H1 (cell line): ENCODE measurements around the gene FGF19. TPM values are rescaled to one million over a fixed set of nuclear protein-coding genes. Genes with fewer than 3 reads are reported as not detected.
A peak's percentile ranks its signal among the peaks of the same experiment; 100 is the strongest.

Source experiments
- CTCF ChIA-PET: fragments of 300-600 bp; sonication (Branson Sonifier 250); formaldehyde crosslinking; loops from one replicate; lab custom pipeline; 2021; ENCODE audit not compliant: partially characterized antibody; lab: Charles Lee
- POLR2A ChIA-PET: fragments of 300-600 bp; sonication (Branson Sonifier 250); formaldehyde crosslinking; loops from one replicate; lab custom pipeline; 2021; ENCODE audit warnings: inconsistent platforms; ENCODE audit not compliant: partially characterized antibody; lab: Charles Lee
- DNase-seq, 2 experiments: peaks; one replicate each; pipeline versions ENCODE4 v3.0.0 to v3.0.0-alpha.2; 2010 to 2022; ENCODE audit warnings: low spot score in 2 of 2, low read depth in 1 of 2, mixed read lengths in 1 of 2
- FAIRE-seq: peaks from 2 replicates; lab custom pipeline; 2011; peaks lifted over from hg19 to GRCh38; lab: Jason Lieb, UNC
- H2AFZ ChIP-seq: 2 replicates; pipeline ENCODE4 v1.8.1; 2012; ENCODE audit warnings: low read length, inconsistent platforms
- H2AK5ac ChIP-seq: 2 replicates; pipeline ENCODE4 v1.6.1; 2013; ENCODE audit warnings: low read depth, low read length
- H2BK120ac ChIP-seq: replicated peaks from 2 replicates; pipeline ENCODE3; 2013; ENCODE audit warnings: low read depth, low read length, inconsistent platforms
- H2BK12ac ChIP-seq: 2 replicates; pipeline ENCODE4 v1.6.1; 2013; ENCODE audit warnings: low read depth, low read length
- H2BK15ac ChIP-seq: 2 replicates; pipeline ENCODE4 v1.6.1; 2013; ENCODE audit warnings: low read length
- H2BK20ac ChIP-seq: 2 replicates; pipeline ENCODE4 v1.6.1; 2013; ENCODE audit warnings: low read length
- H2BK5ac ChIP-seq: 2 replicates; pipeline ENCODE4 v1.6.1; 2013; ENCODE audit warnings: low read depth, low read length
- H3K14ac ChIP-seq: 2 replicates; pipeline ENCODE4 v1.6.1; 2013; ENCODE audit warnings: inconsistent platforms; ENCODE audit not compliant: insufficient read length
- H3K18ac ChIP-seq: 2 replicates; pipeline ENCODE4 v1.6.1; 2013; ENCODE audit warnings: low read length; ENCODE audit errors: extremely low read depth
- H3K23ac ChIP-seq: 2 replicates; pipeline ENCODE4 v1.6.1; 2013; ENCODE audit warnings: inconsistent platforms; ENCODE audit not compliant: insufficient read length
- H3K23me2 ChIP-seq: 2 replicates; pipeline ENCODE4 v1.6.1; 2013; ENCODE audit warnings: low read depth, low read length
- H3K27ac ChIP-seq: 2 replicates; pipeline ENCODE4 v1.6.1; 2011; ENCODE audit warnings: low read depth, low read length, inconsistent platforms
- H3K27me3 ChIP-seq, 4 experiments: replicated peaks in 1 of 4; 1 replicate in 1 of 4; 2 replicates in 3 of 4; pipeline versions ENCODE4 v1.6.1 to v1.8.1; 2011 to 2013; ENCODE audit warnings: low read length in 3 of 4, mild to moderate bottlenecking in 3 of 4, inconsistent platforms in 2 of 4, mixed read lengths in 2 of 4, moderate library complexity in 1 of 4; ENCODE audit not compliant: control insufficient read depth in 3 of 4, insufficient read depth in 3 of 4; ENCODE audit errors: extremely low read depth in 1 of 4
- H3K36me3 ChIP-seq, 4 experiments: 2 replicates each; pipeline versions ENCODE4 v1.6.1 to v1.8.1; 2011 to 2013; ENCODE audit warnings: mild to moderate bottlenecking in 4 of 4, low read length in 3 of 4, moderate library complexity in 2 of 4, control low read depth in 1 of 4, inconsistent platforms in 1 of 4; ENCODE audit not compliant: insufficient read depth in 4 of 4, control insufficient read depth in 2 of 4
- H3K4ac ChIP-seq: replicated peaks from 2 replicates; pipeline ENCODE3; 2013; ENCODE audit warnings: low read length, low read depth, mixed read lengths, inconsistent platforms; ENCODE audit not compliant: insufficient read length
- H3K4me1 ChIP-seq, 4 experiments: replicated peaks in 1 of 4; 1 replicate in 1 of 4; 2 replicates in 3 of 4; pipeline versions ENCODE4 v1.6.1 to v1.8.1; 2011 to 2013; ENCODE audit warnings: low read length in 3 of 4, inconsistent platforms in 2 of 4, mixed read lengths in 1 of 4; ENCODE audit not compliant: insufficient read depth in 4 of 4, control insufficient read depth in 3 of 4
- H3K4me2 ChIP-seq, 2 experiments: 2 replicates each; pipeline versions ENCODE4 v1.6.1 to v1.8.1; 2011 to 2013; ENCODE audit warnings: low read depth in 2 of 2, low read length in 2 of 2, control low read depth in 1 of 2, inconsistent platforms in 1 of 2, mild to moderate bottlenecking in 1 of 2; ENCODE audit not compliant: insufficient read depth in 1 of 2
- H3K4me3 ChIP-seq, 4 experiments: fragments of 200-600, 300-600 bp in 1 of 4; sonication (generic), shearing (Covaris generic), sonication (Bioruptor Twin) in 1 of 4; 2 replicates each; pipeline versions ENCODE4 v1.5.1 to v1.8.1; 2011 to 2016; ENCODE audit warnings: low read length in 4 of 4, low read depth in 3 of 4, control low read depth in 2 of 4, inconsistent platforms in 2 of 4, mild to moderate bottlenecking in 2 of 4, mixed read lengths in 1 of 4, moderate library complexity in 1 of 4; ENCODE audit not compliant: insufficient read depth in 2 of 4; ENCODE audit errors: extremely low read depth in 1 of 4
- H3K56ac ChIP-seq: replicated peaks from 2 replicates; pipeline ENCODE3; 2013; ENCODE audit warnings: low read depth, mild to moderate bottlenecking, mixed read lengths, low read length, inconsistent platforms; ENCODE audit not compliant: insufficient read length
- H3K79me1 ChIP-seq: 2 replicates; pipeline ENCODE4 v1.6.1; 2013; ENCODE audit warnings: low read depth, low read length, control low read depth
- H3K79me2 ChIP-seq, 2 experiments: 2 replicates each; pipeline versions ENCODE4 v1.6.1 to v1.8.1; 2012 to 2013; ENCODE audit warnings: low read length in 2 of 2, mild to moderate bottlenecking in 2 of 2, inconsistent platforms in 1 of 2; ENCODE audit not compliant: insufficient read depth in 2 of 2, control insufficient read depth in 1 of 2
- H3K9ac ChIP-seq, 4 experiments: replicated peaks in 1 of 4; 1 replicate in 1 of 4; 2 replicates in 3 of 4; pipeline versions ENCODE4 v1.6.1 to v1.8.1; 2011 to 2013; ENCODE audit warnings: low read depth in 3 of 4, low read length in 3 of 4, control low read depth in 2 of 4, mild to moderate bottlenecking in 2 of 4, moderate library complexity in 2 of 4, inconsistent platforms in 1 of 4; ENCODE audit errors: extremely low read depth in 1 of 4
- H3K9me3 ChIP-seq, 2 experiments: 2 replicates each; pipeline versions ENCODE4 v1.6.1 to v1.8.1; 2012 to 2013; ENCODE audit warnings: mild to moderate bottlenecking in 2 of 2, moderate library complexity in 2 of 2, control low read depth in 1 of 2, inconsistent platforms in 1 of 2, low read depth in 1 of 2, low read length in 1 of 2, mixed read lengths in 1 of 2; ENCODE audit not compliant: insufficient read depth in 2 of 2
- H4K20me1 ChIP-seq, 2 experiments: replicated peaks in 1 of 2; 2 replicates each; pipeline versions ENCODE3 to v1.8.1; 2011 to 2013; ENCODE audit warnings: inconsistent platforms in 2 of 2, low read length in 2 of 2, mild to moderate bottlenecking in 1 of 2; ENCODE audit not compliant: insufficient read depth in 2 of 2, control insufficient read depth in 1 of 2
- H4K5ac ChIP-seq: 2 replicates; pipeline ENCODE4 v1.6.1; 2013; ENCODE audit warnings: low read length, low read depth, mixed read lengths, inconsistent platforms; ENCODE audit not compliant: insufficient read length
- H4K8ac ChIP-seq: 2 replicates; pipeline ENCODE4 v1.8.0; 2013; ENCODE audit warnings: mild to moderate bottlenecking, moderate library complexity, low read length, inconsistent platforms; ENCODE audit not compliant: insufficient read depth; ENCODE audit errors: extremely low read depth
- H4K91ac ChIP-seq: replicated peaks from 2 replicates; pipeline ENCODE3; 2013; ENCODE audit warnings: low read length, mixed read lengths, inconsistent platforms; ENCODE audit not compliant: insufficient read length
- BCL11A ChIP-seq, 2 experiments: IDR thresholded peaks; one replicate each; pipeline ENCODE4 v1.6.1; 2011; ENCODE audit warnings: low read depth in 2 of 2, low read length in 2 of 2, mild to moderate bottlenecking in 2 of 2
- EP300 ChIP-seq, 2 experiments: IDR thresholded peaks; 1 replicate in 1 of 2; 2 replicates in 1 of 2; pipeline ENCODE4 v1.6.1; 2011 to 2012; ENCODE audit warnings: low read depth in 2 of 2, low read length in 2 of 2, mild to moderate bottlenecking in 2 of 2, borderline replicate concordance in 1 of 2, inconsistent platforms in 1 of 2, moderate library complexity in 1 of 2
- HDAC6 ChIP-seq: IDR thresholded peaks from one replicate; pipeline ENCODE4 v1.7.1; 2012; ENCODE audit warnings: low read depth, mild to moderate bottlenecking, inconsistent platforms, low read length, moderate library complexity
- KDM1A ChIP-seq: fragments of 200-600, 300-600 bp; sonication (generic); IDR thresholded peaks from 2 replicates; pipeline ENCODE4 v1.7.1; 2016; ENCODE audit warnings: mild to moderate bottlenecking, low read length, borderline replicate concordance
- MAFK ChIP-seq: IDR thresholded peaks from 2 replicates; pipeline ENCODE4 v1.6.1; 2012; ENCODE audit warnings: low read depth, mild to moderate bottlenecking, improper control_type of control experiment, low read length
- NRF1 ChIP-seq: IDR thresholded peaks from 2 replicates; pipeline ENCODE4 v1.6.1; 2011; ENCODE audit warnings: mild to moderate bottlenecking, low read depth, low read length, improper control_type of control experiment
- RAD21 ChIP-seq, 2 experiments: IDR thresholded peaks in 1 of 2; conservative IDR thresholded peaks in 1 of 2; 2 replicates each; pipeline ENCODE4 v1.6.1; 2011; ENCODE audit warnings: low read depth in 2 of 2, low read length in 2 of 2, improper control_type of control experiment in 1 of 2, inconsistent platforms in 1 of 2, mild to moderate bottlenecking in 1 of 2, moderate library complexity in 1 of 2
- RBBP5 ChIP-seq: IDR thresholded peaks from 2 replicates; pipeline ENCODE4 v1.7.1; 2012; ENCODE audit warnings: low read depth, mild to moderate bottlenecking, inconsistent platforms, low read length, moderate library complexity, borderline replicate concordance
- RNF2 ChIP-seq: fragments of 200-900, 300-1000 bp; sonication (generic); IDR thresholded peaks from 2 replicates; pipeline ENCODE4 v1.7.1; 2016; ENCODE audit warnings: borderline replicate concordance, low read depth, mild to moderate bottlenecking, antibody characterized with exemption, low read length; ENCODE audit not compliant: poor library complexity, severe bottlenecking; ENCODE audit errors: missing control alignments
- SRF ChIP-seq: IDR thresholded peaks from 2 replicates; pipeline ENCODE4 v1.6.1; 2011; ENCODE audit warnings: mild to moderate bottlenecking, low read depth, low read length, moderate library complexity
- TAF1 ChIP-seq: IDR thresholded peaks from 2 replicates; pipeline ENCODE4 v1.6.1; 2011; ENCODE audit warnings: mild to moderate bottlenecking, low read depth, low read length
- WGBS, 2 experiments: shearing (Covaris generic) in 1 of 2; methylation state at CpG; one replicate each; pipeline versions ENCODE4 v1.1.6 to v1.1.7; 2013 to 2015; ENCODE audit warnings: low lambda C conversion rate in 2 of 2, mixed read lengths in 2 of 2, inconsistent platforms in 1 of 2, low coverage in 1 of 2, missing lambda C conversion rate in 1 of 2; ENCODE audit not compliant: insufficient replicate concordance in 2 of 2, insufficient coverage in 1 of 2, insufficient read length in 1 of 2; ENCODE audit errors: extremely low coverage in 1 of 2, missing lambda C conversion rate in 1 of 2; 5-methylcytosine and 5-hydroxymethylcytosine counted together
- polyA plus RNA-seq, 7 experiments: library from polyadenylated mRNA; depleted of rRNA in 3 of 7; stranded (reverse) in 5 of 7; unstranded in 2 of 7; fragments of >200 nt in 5 of 7; fragments of 200-250 nt in 2 of 7; gene quantifications; 1 replicate in 5 of 7; 2 replicates in 1 of 7; 4 replicates in 1 of 7; pipeline versions ENCODE4 v1.2.1 to v1.2.3, GENCODE V29; 2011 to 2013; ENCODE audit warnings: missing spikeins in 2 of 7, mixed read lengths in 2 of 7
- total RNA-seq: library from RNA; stranded (reverse); fragmentation: NEBNext Ultra II Directional; extraction: Animal tissue kit (Norgen Biotek cat#: 25700); gene quantifications from 2 replicates; pipeline ENCODE4 v1.2.1, GENCODE V29; 2021

Gene FGF19
- total and polyA plus RNA-seq, 2 of the 8 experiments (the other 6 are each of a cell fraction or from before 2014, with no cell fraction given), result 9.6 to 14.8 TPM

- H3K23ac ChIP-seq, result no peak overlapping the region
- no peak overlapping the region for H2AFZ ChIP-seq
- peaks cover 3 to 12% (median 7%) of the 10 kb centered on the region in 4 experiments; a peak in 7 of 8 replicates for H3K36me3 ChIP-seq
- peak overlapping the region; percentile 94; the same call in 1 of the 2 replicates for H4K8ac ChIP-seq
- peak overlapping the region; percentile 93 to 98 for H3K4me2 ChIP-seq
- no peak overlapping the region for H2AK5ac ChIP-seq
- no peak overlapping the region for H4K5ac ChIP-seq
- no peaks in the 10 kb centered on the region for H3K27me3 ChIP-seq
- no peak overlapping the region for H2BK12ac ChIP-seq
- no peak overlapping the region for H4K91ac ChIP-seq
- no peak overlapping the region for H3K56ac ChIP-seq
- H2BK120ac ChIP-seq, result no peak overlapping the region
- FAIRE-seq (no peak), DNase-seq (no peak)
- H3K9me3 ChIP-seq, result no peaks in the 10 kb centered on the region
- WGBS, 2 experiments, result 42% methylated on average over 18 of the region's 18 CpGs; no CpG with 5 or more reads in 1 of the 2 experiments
- no peak overlapping the region for H2BK15ac ChIP-seq
- peaks cover 5 to 20% of the 10 kb centered on the region in 2 experiments; a peak in 3 of 4 replicates for H3K79me2 ChIP-seq
- H2BK5ac ChIP-seq, result no peak overlapping the region
- no peak overlapping the region for H3K14ac ChIP-seq
- no peak overlapping the region for H2BK20ac ChIP-seq
- H3K79me1 ChIP-seq, result peaks cover 11% of the 10 kb centered on the region
- CTCF ChIA-PET, result interaction anchor here (0.8 to 3.6 kb wide), 9 partner anchors 9 to 560 kb away, joined by 3 to 18 read pairs (median 3); partner anchors contain the start of gene MYEOV
- H3K18ac ChIP-seq, result no peak overlapping the region
- no peak overlapping the region for H3K4ac ChIP-seq
- H4K20me1 ChIP-seq, result peaks cover 7 to 9% of the 10 kb centered on the region in 2 experiments
- peaks cover 3 to 5% (median 4%) of the 10 kb centered on the region in 4 experiments for H3K4me1 ChIP-seq
- POLR2A ChIA-PET, result interaction anchor here (0.6 to 2.1 kb wide), 9 partner anchors 10 to 230 kb away, joined by 3 to 8 read pairs (median 4); partner anchors contain the start of gene FGF19
- peak overlapping the region; percentile 71 to 84 (median 74); a peak in 6 of 7 replicates for H3K9ac ChIP-seq
- peak overlapping the region; percentile 71 to 92 (median 88) for H3K4me3 ChIP-seq
- no peaks in the 10 kb centered on the region; the same call in 1 of the 2 replicates for H3K23me2 ChIP-seq
- H3K27ac ChIP-seq, result no peak overlapping the region
- no peak for TF ChIP-seq HDAC6
- TF ChIP-seq EP300 (IDR thresholded peaks at IDR 0.05; ENCODE audit: borderline replicate concordance in 1 of 2, low read depth in 2 of 2, low read length in 2 of 2), result no peak
- no peak for TF ChIP-seq RBBP5
- TF ChIP-seq TAF1, result no peak
- no peak for TF ChIP-seq RNF2
- no peak for TF ChIP-seq RAD21 (IDR thresholded peaks at IDR 0.05 in 1 of 2, conservative IDR thresholded peaks at IDR 0.05 in 1 of 2; ENCODE audit: low read depth in 2 of 2, low read length in 2 of 2)
- TF ChIP-seq SRF, result no peak
- TF ChIP-seq NRF1, result no peak
- no peak for TF ChIP-seq BCL11A (IDR thresholded peaks at IDR 0.05; ENCODE audit: low read depth in 2 of 2, low read length in 2 of 2)
- TF ChIP-seq KDM1A, result no peak
- no peak for TF ChIP-seq MAFK
Measured at GRCh38 chr11:69674267-69674885, 29.4 kb downstream of the FGF19 start.
